ENCODE data around the gene PYGB. TPM values are rescaled to one million over a fixed set of nuclear protein-coding genes. Genes with fewer than 3 reads are reported as not detected.

Gene PYGB
- total RNA-seq, 1 donor, result 194 TPM

Small RNAs within 50 kb of the gene (small RNA-seq; reads per million reads assigned to genes)
- gene AL035252.4, result not detected
- gene AL121772.2, result not detected
- not detected for gene RF00019

Other genes starting within 250 kb of the PYGB start
- 1.4 and 2.1 TPM in 2 replicates for gene ACSS1, start 189.9 kb upstream of the PYGB start, total RNA-seq
- gene VSX1, start 165.9 kb upstream of the PYGB start, total RNA-seq, result not detected in 2 replicates
- gene ENTPD6, start 52.4 kb upstream of the PYGB start, total RNA-seq, result 50.7 and 55.1 TPM in 2 replicates
- 29.7 and 35.1 TPM in 2 replicates for gene ABHD12, start 142.8 kb downstream of the PYGB start, total RNA-seq
- gene GINS1, start 159.6 kb downstream of the PYGB start, total RNA-seq, result 2.2 and 2.4 TPM in 2 replicates